A673 (cell line): ENCODE measurements around the gene PCGF2. TPM values are rescaled to one million over a fixed set of nuclear protein-coding genes. Genes with fewer than 3 reads are reported as not detected.

Source experiments
- BruUV-seq: library from RNA; stranded (reverse); fragments of 400-500 nt; replicated peaks from 2 replicates; lab custom pipeline; 2021; lab: Mats Ljungman, UMichigan
- CTCF ChIA-PET: fragments of 300-600 bp; sonication (Branson Sonifier 250); formaldehyde crosslinking; loops from one replicate; lab custom pipeline; 2022; ENCODE audit warnings: antibody characterized with exemption; lab: Charles Lee
- POLR2A ChIA-PET: fragments of 300-600 bp; sonication (Branson Sonifier 250); formaldehyde crosslinking; loops from one replicate; lab custom pipeline; 2022; ENCODE audit warnings: antibody characterized with exemption; ENCODE audit not compliant: low non-redundant PET; lab: Charles Lee
- DNase-seq: peaks from one replicate; pipeline ENCODE4 v3.0.0-alpha.2; 2015; ENCODE audit warnings: low spot score
- H3K27ac ChIP-seq: fragments of 200-600 bp; sonication (generic); 2 replicates; pipeline ENCODE4 v1.5.1; 2016; ENCODE audit warnings: mixed run types, low read depth, mild to moderate bottlenecking, mixed read lengths, antibody characterized with exemption, low read length; ENCODE audit not compliant: poor library complexity, severe bottlenecking
- H3K27me3 ChIP-seq: fragments of 200-600 bp; sonication (generic); replicated peaks from 2 replicates; pipeline ENCODE4 v1.6.1; 2017; ENCODE audit warnings: mixed run types, low read depth, mild to moderate bottlenecking, mixed read lengths, antibody characterized with exemption, low read length; ENCODE audit not compliant: insufficient read depth, poor library complexity
- H3K36me3 ChIP-seq: fragments of 200-600 bp; sonication (generic); 2 replicates; pipeline ENCODE4 v1.6.1; 2016; ENCODE audit warnings: mixed run types, mild to moderate bottlenecking, mixed read lengths, antibody characterized with exemption, low read length; ENCODE audit not compliant: insufficient read depth, poor library complexity, severe bottlenecking
- H3K4me1 ChIP-seq: fragments of 200-600 bp; sonication (generic); 2 replicates; pipeline ENCODE4 v1.6.1; 2017; ENCODE audit warnings: mixed run types, mild to moderate bottlenecking, mixed read lengths, antibody characterized with exemption, low read length; ENCODE audit not compliant: insufficient read depth, poor library complexity, severe bottlenecking
- H3K4me3 ChIP-seq: fragments of 200-600 bp; sonication (generic); 2 replicates; pipeline ENCODE4 v1.5.1; 2016; ENCODE audit warnings: low read depth, mixed run types, mild to moderate bottlenecking, mixed read lengths, low read length; ENCODE audit not compliant: poor library complexity, severe bottlenecking
- H3K9me3 ChIP-seq: fragments of 200-600 bp; sonication (generic); 2 replicates; pipeline ENCODE4 v1.6.1; 2016; ENCODE audit warnings: mixed run types, low read depth, mild to moderate bottlenecking, mixed read lengths, antibody characterized with exemption, low read length; ENCODE audit not compliant: poor library complexity, severe bottlenecking
- CTCF ChIP-seq: fragments of 300-800, 200-600 bp; sonication (generic); conservative IDR thresholded peaks from 2 replicates; pipeline ENCODE4 v1.5.1; 2017; ENCODE audit warnings: low read depth, mild to moderate bottlenecking, antibody characterized with exemption, low read length, moderate library complexity, mixed read lengths
- EZH2 ChIP-seq: fragments of 200-600 bp; sonication (generic); IDR thresholded peaks from 2 replicates; pipeline ENCODE4 v1.6.1; 2017; ENCODE audit warnings: borderline replicate concordance, low read depth, mild to moderate bottlenecking, mixed read lengths, antibody characterized with exemption, low read length; ENCODE audit not compliant: poor library complexity, severe bottlenecking
- intact Hi-C: fragments of 100-400 bp; cut with micrococcal nuclease; formaldehyde crosslinking; loops from one replicate; pipeline ENCODE4 v1.10.0; 2022; ENCODE audit not compliant: unreplicated experiment
- total RNA-seq: library from RNA; stranded (reverse); gene quantifications from 2 replicates; pipeline ENCODE4 v1.2.3, GENCODE V29; 2021

Gene PCGF2
- total RNA-seq, 1 experiment from 2014 or later, result 34.4 TPM

- no peak for TF ChIP-seq CTCF
- TF ChIP-seq EZH2, result no peak
- intact Hi-C loops, result loop anchor here (2.0 kb wide), 1 partner anchor 57 kb away; no protein-coding TSS in a partner anchor
- Histone ChIP-seq H3K9me3 (no peaks in the 10 kb centered on the region), H3K4me1 (no peaks in the 10 kb centered on the region), H3K27ac (no peak overlapping the region), H3K4me3 (no peak overlapping the region), H3K27me3 (no peaks in the 10 kb centered on the region), H3K36me3 (peaks cover 3% of the 10 kb centered on the region)
- BruUV-seq, result no TSS peak
- no peak for DNase-seq
- CTCF ChIA-PET, result interaction anchor here (0.9 to 1.9 kb wide), 3 partner anchors 12 to 57 kb away, joined by 3 to 5 read pairs (median 3); no protein-coding TSS in a partner anchor
- POLR2A ChIA-PET, result no interaction called here
Measured at GRCh38 chr17:38733982-38734973, 13.9 kb downstream of the PCGF2 start.

GRCh38 chr17:38733282-38733981 lies 14.7 kb downstream of the PCGF2 start:
- no peaks in the 10 kb centered on the region for H3K27me3 ChIP-seq
- CTCF ChIA-PET, result no interaction called here
- H3K9me3 ChIP-seq, result no peaks in the 10 kb centered on the region
- BruUV-seq, result no TSS peak
- TF ChIP-seq EZH2 (no peak), CTCF (no peak)
- intact Hi-C loops, result no loop called here
- no peaks in the 10 kb centered on the region for H3K4me1 ChIP-seq
- POLR2A ChIA-PET, result no interaction called here
- H3K27ac ChIP-seq, result no peak overlapping the region
- no peak overlapping the region for H3K4me3 ChIP-seq
- no peak for DNase-seq
- H3K36me3 ChIP-seq, result peaks cover 3% of the 10 kb centered on the region

- DNase-seq, result no peak
- Histone ChIP-seq H3K4me1 (no peaks in the 10 kb centered on the region), H3K27me3 (no peaks in the 10 kb centered on the region), H3K9me3 (no peaks in the 10 kb centered on the region), H3K4me3 (no peak overlapping the region), H3K27ac (no peak overlapping the region), H3K36me3 (no peaks in the 10 kb centered on the region)
- TF ChIP-seq EZH2, result no peak
- TF ChIP-seq CTCF, result no peak
- POLR2A ChIA-PET, result no interaction called here
- intact Hi-C loops, result no loop called here
- BruUV-seq, result no TSS peak
- CTCF ChIA-PET, result interaction anchor here (1.1 kb wide), 1 partner anchor 42 kb away, joined by 3 read pairs; no protein-coding TSS in a partner anchor
Measured at GRCh38 chr17:38732376-38733281, 15.5 kb downstream of the PCGF2 start.
